HCT116 (cell line): ENCODE results near the gene BTBD9. TPM values are rescaled to one million over a fixed set of nuclear protein-coding genes. Genes with fewer than 3 reads are reported as not detected.

Experiments used
- ATAC-seq: fragments of 200-7000 bp; cut with Tn5 transposase; 2 replicates; pipeline ENCODE4 v1.9.1; 2020; ENCODE audit warnings: mild to moderate bottlenecking, moderate library complexity
- BruUV-seq: library from RNA; stranded (reverse); fragments of 400-500 nt; replicated peaks from 2 replicates; lab custom pipeline; 2021; lab: Mats Ljungman, UMichigan
- CTCF ChIA-PET: fragments of 300-600 bp; sonication (Branson Sonifier 250); formaldehyde crosslinking; loops from one replicate; lab custom pipeline; 2021; ENCODE audit warnings: antibody characterized with exemption; lab: Charles Lee
- POLR2A ChIA-PET: fragments of 300-600, 350-600 bp; sonication (Branson Sonifier 250); formaldehyde crosslinking; loops from one replicate; lab custom pipeline; 2021; ENCODE audit warnings: antibody characterized with exemption; lab: Charles Lee
- RAD21 ChIA-PET, 2 experiments: fragments of 300-600 bp; sonication (Branson Sonifier 250); formaldehyde crosslinking; loops; one replicate each; lab custom pipeline; 2023; ENCODE audit warnings: low total read pairs in 2 of 2; ENCODE audit not compliant: uncharacterized antibody in 2 of 2, unreplicated experiment in 2 of 2, low non-redundant PET in 1 of 2; lab: Charles Lee
- DNase-seq: peaks from one replicate; pipeline ENCODE4 v3.0.0-alpha.2; 2010; ENCODE audit warnings: low read depth, low spot score
- H2AFZ ChIP-seq: fragments of 200-600 bp; shearing (Covaris generic), sonication (generic); 2 replicates; pipeline ENCODE4 v1.6.1; 2017; ENCODE audit warnings: low read depth, mixed run types, mixed read lengths, antibody characterized with exemption, low read length; ENCODE audit not compliant: poor library complexity, severe bottlenecking
- H3K27ac ChIP-seq: 2 replicates; pipeline ENCODE4 v1.5.1; 2012; ENCODE audit warnings: low read depth, low read length
- H3K27me3 ChIP-seq: fragments of 200-600 bp; sonication (generic); 2 replicates; pipeline ENCODE4 v1.6.1; 2016; ENCODE audit warnings: mixed run types, low read length, mixed read lengths; ENCODE audit not compliant: insufficient read depth
- H3K36me3 ChIP-seq, 2 experiments: fragments of 200-500 bp in 1 of 2; fragments of 200-600 bp in 1 of 2; sonication (Bioruptor generic) in 1 of 2; sonication (generic) in 1 of 2; 2 replicates each; pipeline versions ENCODE4 v1.5.1 to v1.6.1; 2014 to 2016; ENCODE audit warnings: low read length in 2 of 2, inconsistent platforms in 1 of 2, mixed read lengths in 1 of 2, mixed run types in 1 of 2; ENCODE audit not compliant: insufficient read depth in 2 of 2, control insufficient read depth in 1 of 2
- H3K4me1 ChIP-seq, 2 experiments: fragments of 200-600 bp in 1 of 2; sonication (generic) in 1 of 2; 2 replicates each; pipeline versions ENCODE4 v1.5.1 to v1.6.1; 2012 to 2017; ENCODE audit warnings: low read length in 2 of 2, inconsistent platforms in 1 of 2, mild to moderate bottlenecking in 1 of 2, mixed read lengths in 1 of 2, mixed run types in 1 of 2, moderate library complexity in 1 of 2; ENCODE audit not compliant: insufficient read depth in 2 of 2, control insufficient read depth in 1 of 2
- H3K4me2 ChIP-seq: fragments of 200-600 bp; sonication (generic); 2 replicates; pipeline ENCODE4 v1.6.1; 2017; ENCODE audit warnings: mixed run types, low read length, mixed read lengths
- H3K4me3 ChIP-seq, 2 experiments: fragments of 200-600 bp in 1 of 2; sonication (generic) in 1 of 2; replicated peaks in 1 of 2; 2 replicates each; pipeline ENCODE4 v1.5.1; 2011 to 2016; ENCODE audit warnings: low read length in 2 of 2, control low read depth in 1 of 2, low read depth in 1 of 2, mild to moderate bottlenecking in 1 of 2, mixed read lengths in 1 of 2, mixed run types in 1 of 2
- H3K79me2 ChIP-seq: fragments of 200-600 bp; sonication (generic); 2 replicates; pipeline ENCODE4 v1.6.1; 2017; ENCODE audit warnings: mild to moderate bottlenecking, mixed run types, low read length, moderate library complexity, mixed read lengths; ENCODE audit not compliant: insufficient read depth
- H3K9ac ChIP-seq: fragments of 200-600 bp; sonication (generic); 2 replicates; pipeline ENCODE4 v1.6.1; 2016; ENCODE audit warnings: low read length, mixed read lengths
- H3K9me2 ChIP-seq: fragments of 200-600 bp; sonication (generic), shearing (Covaris generic); 2 replicates; pipeline ENCODE4 v1.6.1; 2017; ENCODE audit warnings: mixed run types, mild to moderate bottlenecking, moderate library complexity; ENCODE audit not compliant: insufficient read depth
- H3K9me3 ChIP-seq, 2 experiments: fragments of 200-500 bp in 1 of 2; fragments of 200-600 bp in 1 of 2; sonication (Bioruptor generic) in 1 of 2; sonication (generic) in 1 of 2; 2 replicates each; pipeline ENCODE4 v1.6.1; 2014 to 2017; ENCODE audit warnings: low read length in 2 of 2, mixed read lengths in 2 of 2, inconsistent platforms in 1 of 2, low read depth in 1 of 2, mild to moderate bottlenecking in 1 of 2, mixed run types in 1 of 2, moderate library complexity in 1 of 2; ENCODE audit not compliant: control insufficient read depth in 1 of 2, insufficient read depth in 1 of 2
- H4K20me1 ChIP-seq: fragments of 200-600 bp; sonication (generic), shearing (Covaris generic); 2 replicates; pipeline ENCODE4 v1.6.1; 2017; ENCODE audit warnings: mixed run types, mild to moderate bottlenecking, moderate library complexity; ENCODE audit not compliant: insufficient read depth
- EGR1 ChIP-seq: IDR thresholded peaks from 2 replicates; pipeline ENCODE4 v1.6.1; 2012; ENCODE audit warnings: low read depth
- ELF1 ChIP-seq: IDR thresholded peaks from 2 replicates; pipeline ENCODE4 v1.6.1; 2012; ENCODE audit warnings: low read depth, borderline replicate concordance
- EZH2 ChIP-seq: fragments of 200-600 bp; sonication (generic); IDR thresholded peaks from 2 replicates; pipeline ENCODE4 v1.6.1; 2017; ENCODE audit warnings: antibody characterized with exemption, mixed run types
- EZH2phosphoT487 ChIP-seq: fragments of 200-600 bp; IDR thresholded peaks from 2 replicates; pipeline ENCODE4 v1.6.1; 2018; ENCODE audit warnings: antibody characterized with exemption, borderline replicate concordance
- JUND ChIP-seq: IDR thresholded peaks from 2 replicates; pipeline ENCODE4 v1.6.1; 2012
- POLR2A ChIP-seq: IDR thresholded peaks from 2 replicates; pipeline ENCODE4 v1.7.0; 2011; ENCODE audit warnings: borderline replicate concordance; ENCODE audit not compliant: insufficient read depth, insufficient read length; ENCODE audit errors: extremely low read depth
- POLR2AphosphoS5 ChIP-seq: IDR thresholded peaks from 2 replicates; pipeline ENCODE4 v1.6.1; 2011; ENCODE audit warnings: mild to moderate bottlenecking, low read depth, low read length, moderate library complexity
- RAD21 ChIP-seq: IDR thresholded peaks from 2 replicates; pipeline ENCODE4 v1.6.1; 2012; ENCODE audit warnings: low read depth, mild to moderate bottlenecking
- SIN3A ChIP-seq: IDR thresholded peaks from 2 replicates; pipeline ENCODE4 v1.6.1; 2012; ENCODE audit warnings: low read depth
- SP1 ChIP-seq: IDR thresholded peaks from 2 replicates; pipeline ENCODE4 v1.6.1; 2012; ENCODE audit warnings: low read depth
- TCF7L2 ChIP-seq: IDR thresholded peaks from 2 replicates; pipeline ENCODE4 v1.7.0; 2011; ENCODE audit warnings: borderline replicate concordance, inconsistent platforms; ENCODE audit not compliant: insufficient read depth, insufficient read length; ENCODE audit errors: extremely low read depth
- YY1 ChIP-seq: IDR thresholded peaks from 2 replicates; pipeline ENCODE4 v1.6.1; 2011; ENCODE audit warnings: low read length, low read depth, moderate library complexity, mild to moderate bottlenecking; ENCODE audit not compliant: insufficient replicate concordance; ENCODE audit errors: extremely low read depth
- ZFX ChIP-seq: fragments of 450-650 bp; IDR thresholded peaks from 2 replicates; pipeline ENCODE4 v1.6.1; 2017
- ZNF274 ChIP-seq: fragments of 200-500 bp; sonication (Bioruptor generic); IDR thresholded peaks from 2 replicates; pipeline ENCODE4 v1.6.1; 2014; ENCODE audit warnings: mild to moderate bottlenecking, low read depth, low read length, inconsistent platforms
- intact Hi-C: fragments of 100-400 bp; cut with micrococcal nuclease; formaldehyde crosslinking; loops from 2 replicates; pipeline ENCODE4 v1.10.0; 2022
- total RNA-seq: library from RNA; stranded (reverse); gene quantifications from one replicate; pipeline ENCODE4 v1.2.1, GENCODE V29; 2021; ENCODE audit not compliant: unreplicated experiment
- TF ChIP-seq, protein P1 (sequence below): IDR thresholded peaks from 2 replicates; pipeline ENCODE4 v1.6.1; 2011; ENCODE audit warnings: mild to moderate bottlenecking, low read length, moderate library complexity; ENCODE audit not compliant: insufficient replicate concordance; ENCODE audit errors: extremely low read depth
- TF ChIP-seq, protein P2 (sequence below): IDR thresholded peaks from 2 replicates; pipeline ENCODE4 v1.6.1; 2012
- TF ChIP-seq, protein P3 (sequence below), 3 experiments: fragments of 200-600 bp in 1 of 3; sonication (generic) in 1 of 3; IDR thresholded peaks in 2 of 3; conservative IDR thresholded peaks in 1 of 3; 2 replicates each; pipeline ENCODE4 v1.5.1; 2012 to 2017; ENCODE audit warnings: low read depth in 2 of 3, low read length in 2 of 3, antibody characterized with exemption in 1 of 3, borderline replicate concordance in 1 of 3, control low read depth in 1 of 3, mild to moderate bottlenecking in 1 of 3, mixed read lengths in 1 of 3, mixed run types in 1 of 3, moderate library complexity in 1 of 3; ENCODE audit not compliant: insufficient read depth in 1 of 3

The BTBD9 gene
- total RNA-seq, 1 experiment from 2014 or later: 10.9 TPM

DNA sequence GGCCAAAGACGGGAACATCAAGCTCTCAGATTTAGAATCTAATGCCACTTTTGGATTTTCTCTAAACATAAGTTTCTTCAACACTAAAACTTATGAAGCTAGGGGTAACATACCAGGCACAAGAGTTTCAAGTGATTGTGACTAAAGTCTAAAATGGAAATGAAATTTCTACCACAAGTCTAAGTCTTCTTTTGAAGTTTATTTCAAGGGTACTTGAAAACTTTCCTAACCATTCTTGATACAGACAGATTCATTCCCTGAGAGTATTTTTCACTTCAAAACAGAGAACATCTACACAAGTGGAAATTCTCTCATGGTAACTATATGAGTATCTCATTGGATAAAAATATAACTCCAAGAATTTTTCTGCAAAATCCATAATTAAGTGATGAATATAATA lies 56.2 kb downstream of the BTBD9 start:
- Histone ChIP-seq H3K4me1 (no peaks in the 10 kb centered on the region), H3K9ac (no peak overlapping the region), H4K20me1 (no peaks in the 10 kb centered on the region), H3K4me2 (no peak overlapping the region), H3K27me3 (no peaks in the 10 kb centered on the region), H3K36me3 (no peaks in the 10 kb centered on the region), H3K4me3 (no peak overlapping the region), H2AFZ (no peak overlapping the region), H3K9me2 (no peaks in the 10 kb centered on the region), H3K9me3 (no peaks in the 10 kb centered on the region)
- BruUV-seq: no TSS peak
- DNase-seq (no peak), ATAC-seq (no peak)
- ChIA-PET RAD21 (no interaction called here), POLR2A (no interaction called here)
- no peak for TF ChIP-seq ZNF274
- TF ChIP-seq SIN3A: no peak
- TF ChIP-seq YY1: no peak
- no peak for TF ChIP-seq EGR1
- TF ChIP-seq POLR2AphosphoS5: no peak
- TF ChIP-seq EZH2phosphoT487: no peak
- no peak for TF ChIP-seq RAD21
- TF ChIP-seq ZFX: no peak
- no peak for TF ChIP-seq POLR2A
- no peak for TF ChIP-seq EZH2
- TF ChIP-seq SP1: no peak
- no peak for TF ChIP-seq JUND
- TF ChIP-seq ELF1: no peak
- TF ChIP-seq, protein P1, sequence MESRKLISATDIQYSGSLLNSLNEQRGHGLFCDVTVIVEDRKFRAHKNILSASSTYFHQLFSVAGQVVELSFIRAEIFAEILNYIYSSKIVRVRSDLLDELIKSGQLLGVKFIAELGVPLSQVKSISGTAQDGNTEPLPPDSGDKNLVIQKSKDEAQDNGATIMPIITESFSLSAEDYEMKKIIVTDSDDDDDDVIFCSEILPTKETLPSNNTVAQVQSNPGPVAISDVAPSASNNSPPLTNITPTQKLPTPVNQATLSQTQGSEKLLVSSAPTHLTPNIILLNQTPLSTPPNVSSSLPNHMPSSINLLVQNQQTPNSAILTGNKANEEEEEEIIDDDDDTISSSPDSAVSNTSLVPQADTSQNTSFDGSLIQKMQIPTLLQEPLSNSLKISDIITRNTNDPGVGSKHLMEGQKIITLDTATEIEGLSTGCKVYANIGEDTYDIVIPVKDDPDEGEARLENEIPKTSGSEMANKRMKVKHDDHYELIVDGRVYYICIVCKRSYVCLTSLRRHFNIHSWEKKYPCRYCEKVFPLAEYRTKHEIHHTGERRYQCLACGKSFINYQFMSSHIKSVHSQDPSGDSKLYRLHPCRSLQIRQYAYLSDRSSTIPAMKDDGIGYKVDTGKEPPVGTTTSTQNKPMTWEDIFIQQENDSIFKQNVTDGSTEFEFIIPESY: no peak
- TF ChIP-seq, protein P2, sequence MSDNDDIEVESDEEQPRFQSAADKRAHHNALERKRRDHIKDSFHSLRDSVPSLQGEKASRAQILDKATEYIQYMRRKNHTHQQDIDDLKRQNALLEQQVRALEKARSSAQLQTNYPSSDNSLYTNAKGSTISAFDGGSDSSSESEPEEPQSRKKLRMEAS: no peak
- TF ChIP-seq TCF7L2: no peak
- TF ChIP-seq, protein P3, sequence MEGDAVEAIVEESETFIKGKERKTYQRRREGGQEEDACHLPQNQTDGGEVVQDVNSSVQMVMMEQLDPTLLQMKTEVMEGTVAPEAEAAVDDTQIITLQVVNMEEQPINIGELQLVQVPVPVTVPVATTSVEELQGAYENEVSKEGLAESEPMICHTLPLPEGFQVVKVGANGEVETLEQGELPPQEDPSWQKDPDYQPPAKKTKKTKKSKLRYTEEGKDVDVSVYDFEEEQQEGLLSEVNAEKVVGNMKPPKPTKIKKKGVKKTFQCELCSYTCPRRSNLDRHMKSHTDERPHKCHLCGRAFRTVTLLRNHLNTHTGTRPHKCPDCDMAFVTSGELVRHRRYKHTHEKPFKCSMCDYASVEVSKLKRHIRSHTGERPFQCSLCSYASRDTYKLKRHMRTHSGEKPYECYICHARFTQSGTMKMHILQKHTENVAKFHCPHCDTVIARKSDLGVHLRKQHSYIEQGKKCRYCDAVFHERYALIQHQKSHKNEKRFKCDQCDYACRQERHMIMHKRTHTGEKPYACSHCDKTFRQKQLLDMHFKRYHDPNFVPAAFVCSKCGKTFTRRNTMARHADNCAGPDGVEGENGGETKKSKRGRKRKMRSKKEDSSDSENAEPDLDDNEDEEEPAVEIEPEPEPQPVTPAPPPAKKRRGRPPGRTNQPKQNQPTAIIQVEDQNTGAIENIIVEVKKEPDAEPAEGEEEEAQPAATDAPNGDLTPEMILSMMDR (IDR thresholded peaks at IDR 0.05 in 2 of 3, conservative IDR thresholded peaks at IDR 0.05 in 1 of 3; ENCODE audit: borderline replicate concordance in 1 of 3, insufficient read depth in 1 of 3, low read depth in 2 of 3, low read length in 2 of 3): no peak
- TF ChIP-seq, all 23 proteins: peak for 0
- H3K27ac ChIP-seq: no peak overlapping the region
- CTCF ChIA-PET: no interaction called here
- no peaks in the 10 kb centered on the region for H3K79me2 ChIP-seq
- intact Hi-C loops: no loop called here
